AG04450 (cell line): ENCODE data around the gene JUNB. TPM values are rescaled to one million over a fixed set of nuclear protein-coding genes. Genes with fewer than 3 reads are reported as not detected.

ENCODE experiments used
- CTCF ChIA-PET: fragments of 300-600, 350-600 bp; formaldehyde crosslinking; extraction: SDS; loops from one replicate; lab custom pipeline; 2022; ENCODE audit warnings: antibody characterized with exemption, inconsistent platforms; lab: Charles Lee
- POLR2A ChIA-PET: fragments of 350-600 bp; formaldehyde crosslinking; extraction: SDS; loops from one replicate; lab custom pipeline; 2021; ENCODE audit warnings: antibody characterized with exemption, inconsistent platforms; lab: Yijun Ruan, JAX
- DNase-seq: peaks from one replicate; pipeline ENCODE4 v3.0.0-alpha.2; 2011; ENCODE audit warnings: low read depth, low spot score
- H3K27ac ChIP-seq: one replicate; pipeline ENCODE4 v1.5.1; 2012; ENCODE audit warnings: low read depth, low read length, control low read depth
- H3K27me3 ChIP-seq: one replicate; pipeline ENCODE4 v1.6.0; 2012; ENCODE audit warnings: low read length; ENCODE audit not compliant: control insufficient read depth, insufficient read depth
- H3K4me3 ChIP-seq: 2 replicates; pipeline ENCODE4 v1.5.1; 2011; ENCODE audit warnings: mild to moderate bottlenecking, low read depth, low read length, control low read depth
- H3K9me3 ChIP-seq: 2 replicates; pipeline ENCODE4 v1.5.1; 2012; ENCODE audit warnings: low read length; ENCODE audit not compliant: control insufficient read depth, insufficient read depth
- CTCF ChIP-seq: IDR thresholded peaks from 2 replicates; pipeline ENCODE4 v1.5.1; 2011; ENCODE audit warnings: low read depth, low read length, control low read depth, inconsistent platforms
- polyA plus RNA-seq: library from polyadenylated mRNA; depleted of rRNA; stranded (reverse); fragments of >200 nt; gene quantifications from 2 replicates; pipeline ENCODE4 v1.2.3, GENCODE V29; 2011

The JUNB gene
- polyA plus RNA-seq, 1 experiment: 24.1 TPM

DNA sequence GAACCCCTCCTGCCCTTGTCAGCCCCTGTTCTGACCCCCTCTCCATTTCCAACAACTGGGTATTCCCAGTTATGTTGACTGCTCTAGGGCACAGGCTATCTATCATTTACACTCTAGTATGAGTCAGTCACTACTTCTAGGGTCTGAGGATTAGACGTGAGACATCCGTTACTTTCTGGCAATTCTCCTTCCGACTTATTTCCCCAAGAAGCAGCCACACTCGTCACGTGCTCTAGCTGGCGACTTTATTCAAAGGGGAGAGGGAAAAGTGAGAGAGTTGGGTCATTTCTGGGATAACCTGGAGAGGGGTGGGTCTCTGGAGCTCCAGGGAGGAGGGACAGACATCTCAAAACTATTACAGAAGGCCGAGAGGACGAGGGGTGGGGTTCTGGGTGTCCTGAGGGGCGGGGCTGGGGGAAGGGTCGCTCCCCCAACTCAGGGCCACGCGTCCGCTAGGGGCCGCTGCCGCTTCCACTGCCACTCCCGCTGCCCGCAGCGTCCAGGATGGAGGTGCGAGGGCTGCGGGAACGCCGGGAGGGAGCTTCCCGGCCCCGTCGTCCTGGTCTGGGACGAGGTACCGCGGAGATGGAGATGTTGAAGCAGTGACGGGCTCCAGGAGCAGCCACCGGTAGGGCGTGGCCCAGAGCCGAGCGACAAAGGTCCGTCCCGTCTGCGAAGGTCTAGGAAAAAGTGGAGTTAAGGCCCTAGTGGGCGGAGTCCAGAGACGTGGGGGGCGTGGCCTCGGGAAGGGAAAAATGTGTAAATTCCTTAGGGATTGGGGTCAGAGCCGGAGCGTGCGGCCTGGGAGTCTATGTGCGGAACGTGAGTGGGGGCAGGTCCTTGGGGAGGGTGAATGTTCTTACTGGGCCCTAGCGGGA is 34.2 kb downstream of the JUNB start:
- no peak for DNase-seq
- ChIA-PET CTCF (interaction anchor here (0.6 to 1.5 kb wide), 6 partner anchors 33 to 106 kb away, joined by 4 to 13 read pairs (median 5); no protein-coding TSS in a partner anchor), POLR2A (interaction anchor here (0.5 to 0.6 kb wide), 2 partner anchors 56 to 143 kb away, joined by 6 to 7 read pairs; partner anchors contain the start of gene DNASE2)
- H3K4me3 ChIP-seq: no peak overlapping the region
- H3K27me3 ChIP-seq: peaks cover 9% of the 10 kb centered on the region
- TF ChIP-seq CTCF: peak; percentile 33; the same call in 1 of the 2 replicates
- no peak overlapping the region for H3K27ac ChIP-seq
- H3K9me3 ChIP-seq: no peaks in the 10 kb centered on the region; the same call in 1 of the 2 replicates

- Histone ChIP-seq H3K9me3 (no peaks in the 10 kb centered on the region; the same call in 1 of the 2 replicates), H3K27me3 (peaks cover 14% of the 10 kb centered on the region), H3K4me3 (no peak overlapping the region), H3K27ac (no peak overlapping the region)
- no peak for DNase-seq
- ChIA-PET POLR2A (interaction anchor here (0.7 kb wide), 1 partner anchor 39 kb away, joined by 4 read pairs; no protein-coding TSS in a partner anchor), CTCF (interaction anchor here (2.9 kb wide), 1 partner anchor 19 kb away, joined by 11 read pairs; no protein-coding TSS in a partner anchor)
- TF ChIP-seq CTCF: no peak
Observed at GRCh38 chr19:12828494-12828893, 37.2 kb downstream of the JUNB start.

- Histone ChIP-seq H3K27me3 (peaks cover 51% of the 10 kb centered on the region), H3K4me3 (no peak overlapping the region)
Observed at GRCh38 chr19:12833418-12833737, 42.1 kb downstream of the JUNB start.

DNA sequence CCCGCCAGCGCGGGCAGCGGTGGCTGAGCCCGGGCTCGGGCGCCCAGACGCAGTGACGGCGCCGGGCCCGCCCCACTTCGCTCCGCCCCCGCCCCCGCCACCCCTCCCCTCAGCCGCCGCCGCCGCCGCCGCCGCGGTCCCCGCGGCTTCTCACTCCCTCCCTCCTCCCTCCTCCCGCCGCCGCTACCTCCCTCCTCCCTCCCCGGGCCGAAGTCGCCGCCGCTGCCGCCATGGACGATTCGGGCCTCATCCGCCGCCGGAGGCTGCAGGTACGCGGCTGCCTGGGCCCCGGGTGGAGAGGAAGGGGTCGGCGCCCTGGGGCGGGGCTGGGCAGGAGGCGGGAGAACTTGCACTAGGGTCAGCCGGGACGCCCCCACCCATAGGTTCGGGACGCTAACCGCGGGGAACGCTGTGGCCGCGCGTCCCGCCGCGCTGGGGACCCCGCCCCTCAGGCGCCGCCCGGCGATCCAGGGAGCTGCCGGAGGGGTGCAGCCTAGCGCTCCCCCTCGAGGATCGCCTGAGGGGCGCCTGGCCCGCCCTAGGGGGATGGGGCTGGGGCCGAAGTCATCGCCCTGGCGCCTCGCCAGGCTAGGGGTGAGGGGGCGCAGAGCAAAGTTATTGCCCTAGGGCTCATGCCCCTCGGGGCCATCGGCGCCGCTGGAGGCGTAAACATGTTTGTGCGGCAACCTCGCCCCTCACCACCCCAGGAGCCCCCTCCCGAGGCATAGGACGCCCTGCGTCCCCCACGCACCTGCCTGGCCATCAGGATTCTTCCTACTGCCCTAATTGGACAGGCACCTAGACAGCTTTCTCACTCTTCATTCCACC is 42.7 kb downstream of the JUNB start:
- Histone ChIP-seq H3K27me3 (peaks cover 55% of the 10 kb centered on the region), H3K27ac (no peak overlapping the region), H3K4me3 (peak overlapping the region; percentile 56), H3K9me3 (no peaks in the 10 kb centered on the region; the same call in 1 of the 2 replicates)
- no peak for TF ChIP-seq CTCF
- ChIA-PET POLR2A (interaction anchor here (0.6 kb wide), 1 partner anchor 394 kb away, joined by 6 read pairs; no protein-coding TSS in a partner anchor), CTCF (interaction anchor here (0.9 to 1.2 kb wide), 3 partner anchors 13 to 67 kb away, joined by 4 to 6 read pairs (median 5); no protein-coding TSS in a partner anchor)
- DNase-seq: no peak

More at GRCh38 chr19:12833418-12833737, 42.1 kb downstream of the JUNB start:
- Histone ChIP-seq H3K27ac (no peak overlapping the region), H3K9me3 (no peaks in the 10 kb centered on the region; the same call in 1 of the 2 replicates)
- CTCF ChIA-PET: no interaction called here
- DNase-seq: no peak
- no peak for TF ChIP-seq CTCF
- POLR2A ChIA-PET: no interaction called here
